Neuron (in vitro differentiated cells): ENCODE results near the gene WFDC5.

ENCODE experiments used
- H2AFZ ChIP-seq: one replicate; pipeline ENCODE4 v1.6.1; 2013; ENCODE audit warnings: low read depth, mild to moderate bottlenecking, inconsistent platforms, low read length, moderate library complexity
- H3K27me3 ChIP-seq: one replicate; pipeline ENCODE4 v1.6.1; 2013; ENCODE audit warnings: low read length; ENCODE audit not compliant: insufficient read depth
- H3K36me3 ChIP-seq: one replicate; pipeline ENCODE4 v1.6.1; 2013; ENCODE audit warnings: low read length; ENCODE audit not compliant: insufficient read depth
- H3K4me1 ChIP-seq: one replicate; pipeline ENCODE4 v1.6.1; 2013; ENCODE audit warnings: low read length; ENCODE audit not compliant: insufficient read depth
- H3K4me3 ChIP-seq: 2 replicates; pipeline ENCODE4 v1.5.1; 2013; ENCODE audit warnings: mild to moderate bottlenecking, low read length, moderate library complexity
- H3K9me3 ChIP-seq: one replicate; pipeline ENCODE4 v1.6.1; 2013; ENCODE audit warnings: low read length

Gene WFDC5

GRCh38 chr20:45111285-45111684 is 3.7 kb downstream of the WFDC5 start:
- H3K9me3 ChIP-seq: no peaks in the 10 kb centered on the region
- H3K4me1 ChIP-seq: no peaks in the 10 kb centered on the region
- H3K4me3 ChIP-seq: no peak overlapping the region
- no peak overlapping the region for H2AFZ ChIP-seq
- H3K36me3 ChIP-seq: no peaks in the 10 kb centered on the region
- peaks cover 13% of the 10 kb centered on the region for H3K27me3 ChIP-seq

GRCh38 chr20:45110301-45110700 is 4.7 kb downstream of the WFDC5 start:
- Histone ChIP-seq H3K27me3 (peaks cover 11% of the 10 kb centered on the region), H2AFZ (no peak overlapping the region), H3K9me3 (no peaks in the 10 kb centered on the region)

GRCh38 chr20:45109634-45110033 is 5.3 kb downstream of the WFDC5 start:
- Histone ChIP-seq H2AFZ (no peak overlapping the region), H3K4me3 (no peak overlapping the region), H3K9me3 (no peaks in the 10 kb centered on the region), H3K36me3 (no peaks in the 10 kb centered on the region), H3K27me3 (peaks cover 8% of the 10 kb centered on the region), H3K4me1 (no peaks in the 10 kb centered on the region)

More at GRCh38 chr20:45110301-45110700, 4.7 kb downstream of the WFDC5 start:
- Histone ChIP-seq H3K4me1 (no peaks in the 10 kb centered on the region), H3K4me3 (no peak overlapping the region), H3K36me3 (no peaks in the 10 kb centered on the region)

- H2AFZ ChIP-seq: no peak overlapping the region
- H3K36me3 ChIP-seq: no peaks in the 10 kb centered on the region
- H3K4me1 ChIP-seq: peaks cover 2% of the 10 kb centered on the region
- H3K27me3 ChIP-seq: peaks cover 20% of the 10 kb centered on the region
- no peaks in the 10 kb centered on the region for H3K9me3 ChIP-seq
- no peak overlapping the region for H3K4me3 ChIP-seq
Measured at GRCh38 chr20:45105317-45105716, 9.7 kb downstream of the WFDC5 start.

- Histone ChIP-seq H3K36me3 (no peaks in the 10 kb centered on the region), H3K4me1 (peaks cover 2% of the 10 kb centered on the region), H3K4me3 (no peak overlapping the region), H2AFZ (no peak overlapping the region), H3K27me3 (peaks cover 21% of the 10 kb centered on the region), H3K9me3 (no peaks in the 10 kb centered on the region)
Measured at GRCh38 chr20:45104786-45105185, 10.2 kb downstream of the WFDC5 start.

GRCh38 chr20:45103072-45103471 is 11.9 kb downstream of the WFDC5 start:
- peaks cover 2% of the 10 kb centered on the region for H3K4me1 ChIP-seq
- H3K36me3 ChIP-seq: no peaks in the 10 kb centered on the region
- H3K4me3 ChIP-seq: no peak overlapping the region
- H3K27me3 ChIP-seq: peaks cover 34% of the 10 kb centered on the region
- no peak overlapping the region for H2AFZ ChIP-seq
- no peaks in the 10 kb centered on the region for H3K9me3 ChIP-seq

GRCh38 chr20:45101333-45101850 is 13.6 kb downstream of the WFDC5 start:
- Histone ChIP-seq H2AFZ (peak overlapping the region; percentile 65), H3K4me3 (no peak overlapping the region), H3K4me1 (peaks cover 2% of the 10 kb centered on the region), H3K9me3 (peaks cover 3% of the 10 kb centered on the region), H3K27me3 (peaks cover 40% of the 10 kb centered on the region), H3K36me3 (no peaks in the 10 kb centered on the region)

- peaks cover 40% of the 10 kb centered on the region for H3K27me3 ChIP-seq
- H3K9me3 ChIP-seq: peaks cover 3% of the 10 kb centered on the region
- H2AFZ ChIP-seq: peak within 1 kb of the TSS; percentile 65
- H3K4me3 ChIP-seq: no peak within 1 kb of the TSS
- peaks cover 2% of the 10 kb centered on the region for H3K4me1 ChIP-seq
- no peaks in the 10 kb centered on the region for H3K36me3 ChIP-seq
Measured at GRCh38 chr20:45100563-45101245, 14.3 kb downstream of the WFDC5 start, which contains the start of gene KCNS1. TSS of gene KCNS1 (minus strand) at chr20:45101127. CDS start at chr20:45099236, 1,891 bp downstream.

- no peaks in the 10 kb centered on the region for H3K36me3 ChIP-seq
- H3K4me3 ChIP-seq: no peak overlapping the region
- peaks cover 2% of the 10 kb centered on the region for H3K4me1 ChIP-seq
- H3K27me3 ChIP-seq: peaks cover 40% of the 10 kb centered on the region
- H2AFZ ChIP-seq: no peak overlapping the region
- H3K9me3 ChIP-seq: peaks cover 3% of the 10 kb centered on the region
Measured at GRCh38 chr20:45098103-45098773, 16.7 kb downstream of the WFDC5 start.

GRCh38 chr20:45097485-45098102 is 17.4 kb downstream of the WFDC5 start:
- peaks cover 40% of the 10 kb centered on the region for H3K27me3 ChIP-seq
- H3K4me1 ChIP-seq: peaks cover 2% of the 10 kb centered on the region
- H3K4me3 ChIP-seq: no peak overlapping the region
- H2AFZ ChIP-seq: no peak overlapping the region
- H3K9me3 ChIP-seq: peaks cover 3% of the 10 kb centered on the region
- H3K36me3 ChIP-seq: no peaks in the 10 kb centered on the region

GRCh38 chr20:45096781-45097180 is 18.2 kb downstream of the WFDC5 start:
- Histone ChIP-seq H3K4me3 (no peak overlapping the region), H2AFZ (no peak overlapping the region), H3K9me3 (peaks cover 3% of the 10 kb centered on the region), H3K27me3 (peaks cover 40% of the 10 kb centered on the region), H3K4me1 (peaks cover 2% of the 10 kb centered on the region), H3K36me3 (no peaks in the 10 kb centered on the region)

- Histone ChIP-seq H3K27me3 (peaks cover 31% of the 10 kb centered on the region), H3K4me3 (no peak overlapping the region), H3K36me3 (no peaks in the 10 kb centered on the region), H3K9me3 (peaks cover 3% of the 10 kb centered on the region), H3K4me1 (peaks cover under 1% of the 10 kb centered on the region), H2AFZ (no peak overlapping the region)
Measured at GRCh38 chr20:45095805-45096238, 19.2 kb downstream of the WFDC5 start.
